ENCODE measurements around the gene CASP3. TPM values are rescaled to one million over a fixed set of nuclear protein-coding genes. Genes with fewer than 3 reads are reported as not detected.

Gene CASP3
- total and polyA plus RNA-seq, 5 donors from 2014 or later, result 11.5 to 26.1 (median 14.2) TPM

GRCh38 chr4:184643731-184644130, 5.5 kb downstream of the CASP3 start:
- Mint-ChIP-seq H3K27me3 (no peaks in the 10 kb centered on the region), H3K4me1 (peaks cover 60 to 84% (median 74%) of the 10 kb centered on the region in 4 donors), H3K4me3 (peak overlapping the region; percentile 14 to 43 (median 32)), H3K9me3 (no peaks in the 10 kb centered on the region), H3K27ac (no peak overlapping the region), H3K36me3 (peaks cover 42% of the 10 kb centered on the region)
- Histone ChIP-seq H3K4me3 (ENCODE audit: low read depth, low read length) (peak overlapping the region; percentile 49), H3K27me3 (ENCODE audit: control insufficient read depth, insufficient read depth, low read length) (no peaks in the 10 kb centered on the region), H3K27ac (ENCODE audit: insufficient read depth, low read length, poor library complexity, severe bottlenecking) (no peak overlapping the region), H3K36me3 (ENCODE audit: control insufficient read depth, insufficient read depth, low read length) (peaks cover 23% of the 10 kb centered on the region), H3K9me3 (ENCODE audit: control insufficient read depth in 2 of 2, low read length in 2 of 2) (no peaks in the 10 kb centered on the region), H3K4me1 (ENCODE audit: control insufficient read depth, insufficient read depth, low read length, poor library complexity, severe bottlenecking) (peaks cover 76% of the 10 kb centered on the region)
- DNase-seq (peak in 1 of 3 donors; percentile 77), ATAC-seq (ENCODE audit: low read depth in 2 of 2) (no peak)

GRCh38 chr4:184641451-184641850, 7.8 kb downstream of the CASP3 start:
- Mint-ChIP-seq H3K4me1 (peaks cover 55 to 81% (median 62%) of the 10 kb centered on the region in 4 donors), H3K9me3 (no peaks in the 10 kb centered on the region), H3K36me3 (peaks cover 45% of the 10 kb centered on the region), H3K4me3 (peak overlapping the region; percentile 13 to 66 (median 28)), H3K27ac (peak overlapping the region in 1 of 3 donors; percentile 20), H3K27me3 (no peaks in the 10 kb centered on the region)
- H3K9me3 ChIP-seq (ENCODE audit: control insufficient read depth in 2 of 2, low read length in 2 of 2), result no peaks in the 10 kb centered on the region
- no peak overlapping the region for H3K27ac ChIP-seq (ENCODE audit: insufficient read depth, low read length, poor library complexity, severe bottlenecking)
- DNase-seq, result no peak
- no peaks in the 10 kb centered on the region for H3K27me3 ChIP-seq (ENCODE audit: control insufficient read depth, insufficient read depth, low read length)
- H3K4me3 ChIP-seq (ENCODE audit: low read depth, low read length), result peak overlapping the region; percentile 16
- peaks cover 59% of the 10 kb centered on the region for H3K4me1 ChIP-seq (ENCODE audit: control insufficient read depth, insufficient read depth, low read length, poor library complexity, severe bottlenecking)
- H3K36me3 ChIP-seq (ENCODE audit: control insufficient read depth, insufficient read depth, low read length), result peaks cover 39% of the 10 kb centered on the region
- no peak for ATAC-seq (ENCODE audit: low read depth in 2 of 2)

GRCh38 chr4:184641022-184641421, 8.2 kb downstream of the CASP3 start:
- H3K27ac ChIP-seq (ENCODE audit: insufficient read depth, low read length, poor library complexity, severe bottlenecking), result no peak overlapping the region
- Mint-ChIP-seq H3K36me3 (peaks cover 44% of the 10 kb centered on the region), H3K27ac (no peak overlapping the region), H3K4me1 (peaks cover 51 to 77% (median 58%) of the 10 kb centered on the region in 4 donors), H3K9me3 (no peaks in the 10 kb centered on the region), H3K4me3 (peak overlapping the region in 3 of 4 donors; percentile 4 to 66 (median 58)), H3K27me3 (no peaks in the 10 kb centered on the region)
- peaks cover 42% of the 10 kb centered on the region for H3K36me3 ChIP-seq (ENCODE audit: control insufficient read depth, insufficient read depth, low read length)
- peaks cover 54% of the 10 kb centered on the region for H3K4me1 ChIP-seq (ENCODE audit: control insufficient read depth, insufficient read depth, low read length, poor library complexity, severe bottlenecking)
- H3K9me3 ChIP-seq (ENCODE audit: control insufficient read depth in 2 of 2, low read length in 2 of 2), result no peaks in the 10 kb centered on the region
- no peak for ATAC-seq (ENCODE audit: low read depth in 2 of 2)
- H3K4me3 ChIP-seq (ENCODE audit: low read depth, low read length), result peak overlapping the region; percentile 16
- no peaks in the 10 kb centered on the region for H3K27me3 ChIP-seq (ENCODE audit: control insufficient read depth, insufficient read depth, low read length)
- no peak for DNase-seq

- H3K9me3 ChIP-seq (ENCODE audit: control insufficient read depth in 2 of 2, low read length in 2 of 2), result no peaks in the 10 kb centered on the region
- Mint-ChIP-seq H3K27me3 (no peaks in the 10 kb centered on the region), H3K36me3 (peaks cover 42% of the 10 kb centered on the region), H3K4me3 (no peak overlapping the region), H3K9me3 (no peaks in the 10 kb centered on the region), H3K27ac (peak overlapping the region in 2 of 3 donors; percentile 31 to 41), H3K4me1 (peaks cover 37 to 49% (median 46%) of the 10 kb centered on the region in 4 donors)
- H3K4me3 ChIP-seq (ENCODE audit: low read depth, low read length), result no peak overlapping the region
- no peak overlapping the region for H3K27ac ChIP-seq (ENCODE audit: insufficient read depth, low read length, poor library complexity, severe bottlenecking)
- no peak for DNase-seq
- no peaks in the 10 kb centered on the region for H3K27me3 ChIP-seq (ENCODE audit: control insufficient read depth, insufficient read depth, low read length)
- H3K36me3 ChIP-seq (ENCODE audit: control insufficient read depth, insufficient read depth, low read length), result peaks cover 62% of the 10 kb centered on the region
- no peak for ATAC-seq (ENCODE audit: low read depth in 2 of 2)
- H3K4me1 ChIP-seq (ENCODE audit: control insufficient read depth, insufficient read depth, low read length, poor library complexity, severe bottlenecking), result peaks cover 28% of the 10 kb centered on the region
Measured at GRCh38 chr4:184636897-184637296, 12.3 kb downstream of the CASP3 start.

GRCh38 chr4:184636144-184636543, 13.1 kb downstream of the CASP3 start:
- H3K36me3 Mint-ChIP-seq, result peaks cover 45% of the 10 kb centered on the region
- ATAC-seq (ENCODE audit: low read depth in 2 of 2) (no peak), DNase-seq (no peak)
- Histone ChIP-seq H3K27me3 (ENCODE audit: control insufficient read depth, insufficient read depth, low read length) (no peaks in the 10 kb centered on the region), H3K36me3 (ENCODE audit: control insufficient read depth, insufficient read depth, low read length) (peaks cover 67% of the 10 kb centered on the region), H3K4me3 (ENCODE audit: low read depth, low read length) (no peak overlapping the region), H3K4me1 (ENCODE audit: control insufficient read depth, insufficient read depth, low read length, poor library complexity, severe bottlenecking) (peaks cover 21% of the 10 kb centered on the region), H3K27ac (ENCODE audit: insufficient read depth, low read length, poor library complexity, severe bottlenecking) (no peak overlapping the region), H3K9me3 (ENCODE audit: control insufficient read depth in 2 of 2, low read length in 2 of 2) (no peaks in the 10 kb centered on the region)
- peaks cover 30 to 41% (median 39%) of the 10 kb centered on the region in 4 donors for H3K4me1 Mint-ChIP-seq
- H3K27me3 Mint-ChIP-seq, result no peaks in the 10 kb centered on the region
- H3K27ac Mint-ChIP-seq, result no peak overlapping the region
- no peak overlapping the region for H3K4me3 Mint-ChIP-seq
- no peaks in the 10 kb centered on the region for H3K9me3 Mint-ChIP-seq

GRCh38 chr4:184635381-184635780, 13.9 kb downstream of the CASP3 start:
- Mint-ChIP-seq H3K4me1 (peaks cover 24 to 36% (median 32%) of the 10 kb centered on the region in 4 donors), H3K27ac (no peak overlapping the region), H3K4me3 (no peak overlapping the region), H3K9me3 (no peaks in the 10 kb centered on the region), H3K36me3 (peaks cover 50% of the 10 kb centered on the region), H3K27me3 (no peaks in the 10 kb centered on the region)
- Histone ChIP-seq H3K27me3 (ENCODE audit: control insufficient read depth, insufficient read depth, low read length) (no peaks in the 10 kb centered on the region), H3K27ac (ENCODE audit: insufficient read depth, low read length, poor library complexity, severe bottlenecking) (no peak overlapping the region), H3K4me1 (ENCODE audit: control insufficient read depth, insufficient read depth, low read length, poor library complexity, severe bottlenecking) (peaks cover 13% of the 10 kb centered on the region), H3K9me3 (ENCODE audit: control insufficient read depth in 2 of 2, low read length in 2 of 2) (no peaks in the 10 kb centered on the region), H3K4me3 (ENCODE audit: low read depth, low read length) (no peak overlapping the region), H3K36me3 (ENCODE audit: control insufficient read depth, insufficient read depth, low read length) (peaks cover 74% of the 10 kb centered on the region)
- DNase-seq (no peak), ATAC-seq (ENCODE audit: low read depth in 2 of 2) (no peak)

GRCh38 chr4:184632842-184633241, 16.4 kb downstream of the CASP3 start:
- Histone ChIP-seq H3K36me3 (ENCODE audit: control insufficient read depth, insufficient read depth, low read length) (peaks cover 91% of the 10 kb centered on the region), H3K27me3 (ENCODE audit: control insufficient read depth, insufficient read depth, low read length) (no peaks in the 10 kb centered on the region), H3K4me1 (ENCODE audit: control insufficient read depth, insufficient read depth, low read length, poor library complexity, severe bottlenecking) (no peaks in the 10 kb centered on the region), H3K27ac (ENCODE audit: insufficient read depth, low read length, poor library complexity, severe bottlenecking) (no peak overlapping the region), H3K9me3 (ENCODE audit: control insufficient read depth in 2 of 2, low read length in 2 of 2) (no peaks in the 10 kb centered on the region), H3K4me3 (ENCODE audit: low read depth, low read length) (no peak overlapping the region)
- no peaks in the 10 kb centered on the region for H3K27me3 Mint-ChIP-seq
- H3K27ac Mint-ChIP-seq, result peak overlapping the region in 1 of 3 donors; percentile 25
- no peak for DNase-seq
- H3K4me1 Mint-ChIP-seq, result peaks cover 6 to 21% (median 10%) of the 10 kb centered on the region in 4 donors
- H3K36me3 Mint-ChIP-seq, result peaks cover 56% of the 10 kb centered on the region
- H3K4me3 Mint-ChIP-seq, result no peak overlapping the region
- no peaks in the 10 kb centered on the region for H3K9me3 Mint-ChIP-seq
- no peak for ATAC-seq (ENCODE audit: low read depth in 2 of 2)

GRCh38 chr4:184628103-184628502, 21.1 kb downstream of the CASP3 start:
- Mint-ChIP-seq H3K36me3 (peaks cover 58% of the 10 kb centered on the region), H3K4me1 (peaks cover 17 to 35% (median 24%) of the 10 kb centered on the region in 4 donors), H3K9me3 (peaks cover 0 to 1% (median 0%) of the 10 kb centered on the region in 7 donors), H3K27me3 (no peaks in the 10 kb centered on the region), H3K27ac (no peak overlapping the region), H3K4me3 (no peak overlapping the region)
- Histone ChIP-seq H3K27ac (ENCODE audit: insufficient read depth, low read length, poor library complexity, severe bottlenecking) (no peak overlapping the region), H3K36me3 (ENCODE audit: control insufficient read depth, insufficient read depth, low read length) (peaks cover 63% of the 10 kb centered on the region), H3K4me1 (ENCODE audit: control insufficient read depth, insufficient read depth, low read length, poor library complexity, severe bottlenecking) (no peaks in the 10 kb centered on the region), H3K4me3 (ENCODE audit: low read depth, low read length) (no peak overlapping the region), H3K27me3 (ENCODE audit: control insufficient read depth, insufficient read depth, low read length) (no peaks in the 10 kb centered on the region), H3K9me3 (ENCODE audit: control insufficient read depth in 2 of 2, low read length in 2 of 2) (no peaks in the 10 kb centered on the region)
- DNase-seq (no peak), ATAC-seq (ENCODE audit: low read depth in 2 of 2) (no peak)

All from CD4-positive, CD25-positive, alpha-beta regulatory T cell (primary cell).